ENCODE results near the gene RBM18.

Gene RBM18

GRCh38 chr9:122256206-122256605 lies 8.4 kb downstream of the RBM18 start:
- no peak for DNase-seq

DNA sequence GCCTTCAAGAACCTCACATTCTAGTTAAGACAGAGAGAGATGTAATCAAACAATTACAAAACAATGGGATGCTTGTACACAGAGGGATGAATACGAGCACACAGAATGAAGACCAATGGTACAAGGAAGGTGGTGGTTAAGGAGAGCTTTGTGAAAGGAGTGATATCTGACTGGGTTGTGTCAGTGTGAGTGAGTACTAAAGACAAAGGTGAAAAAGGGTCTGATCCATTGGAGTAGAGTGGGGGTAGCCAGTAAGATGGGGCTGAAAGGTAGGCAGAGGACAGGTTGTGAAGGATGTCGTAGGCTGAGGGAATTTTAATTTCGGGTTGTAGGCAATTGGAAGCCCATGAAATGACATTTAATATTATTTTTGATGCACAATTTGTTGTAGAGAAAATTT lies 9.9 kb downstream of the RBM18 start:
- DNase-seq, result no peak

DNA sequence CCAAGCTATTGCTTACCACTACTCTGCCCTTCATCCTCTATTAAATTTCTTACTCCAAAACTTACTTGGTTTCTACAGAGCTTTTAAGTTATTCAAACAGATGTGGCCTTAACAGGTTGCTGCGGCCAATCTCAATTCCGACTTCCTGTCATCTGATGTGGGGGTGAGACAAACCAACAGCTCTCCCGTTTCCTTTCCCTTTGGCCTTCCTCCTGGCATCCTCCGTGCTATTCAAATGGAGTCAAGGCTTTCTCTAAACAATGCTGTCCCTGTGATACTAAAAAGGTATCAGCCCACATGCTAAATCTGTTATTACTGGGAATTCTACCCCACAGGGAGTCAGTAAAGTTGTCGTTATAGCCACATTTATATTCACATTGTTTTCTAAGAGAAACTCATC lies 11.8 kb downstream of the RBM18 start:
- no peak for DNase-seq

GRCh38 chr9:122251351-122251750 lies 13.3 kb downstream of the RBM18 start:
- no peak for DNase-seq

GRCh38 chr9:122248448-122248865 lies 16.2 kb downstream of the RBM18 start:
- no peak for DNase-seq

- DNase-seq, result no peak
Measured at GRCh38 chr9:122246666-122247065, 18.0 kb downstream of the RBM18 start.

DNA sequence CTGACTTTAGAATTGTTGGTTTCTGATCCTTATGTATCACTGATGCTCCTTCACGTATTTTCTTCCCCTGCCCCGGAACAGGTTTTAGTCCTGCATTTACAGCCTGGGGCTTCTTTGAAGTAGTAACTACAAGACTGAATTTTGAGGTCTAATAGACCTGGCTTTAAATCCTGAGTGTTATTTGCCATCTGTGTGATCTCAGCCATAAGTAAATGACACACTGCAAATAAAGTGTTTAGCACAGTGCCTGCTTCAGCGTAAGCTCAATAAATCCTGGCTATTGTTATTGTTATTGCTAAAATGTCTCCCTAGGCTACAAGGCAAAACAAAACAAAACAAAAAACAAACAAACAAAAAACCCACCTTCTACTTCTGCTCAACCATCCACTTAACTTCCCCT lies 20.3 kb downstream of the RBM18 start:
- no peak for DNase-seq

DNA sequence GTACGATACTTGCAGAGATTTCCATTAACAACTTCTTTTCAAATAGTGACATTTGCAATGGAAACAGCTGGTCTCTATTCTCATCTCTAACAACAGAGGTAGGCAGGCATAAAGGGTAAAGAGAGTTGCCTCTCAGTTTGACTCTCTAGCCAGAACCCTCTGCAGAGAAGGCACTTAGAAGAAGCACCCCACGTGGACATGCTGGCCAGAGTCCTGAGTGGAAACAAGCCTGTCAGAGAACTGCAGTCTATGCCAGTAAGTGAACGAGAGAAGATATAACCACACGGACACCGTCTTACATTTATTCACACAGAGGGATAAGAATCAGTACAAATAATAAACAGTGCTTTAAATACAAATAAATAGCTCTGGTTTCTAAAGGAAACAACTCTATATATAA lies 24.9 kb downstream of the RBM18 start:
- no peak for DNase-seq

- no peak for DNase-seq
Measured at GRCh38 chr9:122236681-122237080, 28.0 kb downstream of the RBM18 start.

- DNase-seq, result no peak
Measured at GRCh38 chr9:122234022-122234748, 30.5 kb downstream of the RBM18 start.

- DNase-seq, result no peak
Measured at GRCh38 chr9:122232796-122233306, 31.8 kb downstream of the RBM18 start.

DNA sequence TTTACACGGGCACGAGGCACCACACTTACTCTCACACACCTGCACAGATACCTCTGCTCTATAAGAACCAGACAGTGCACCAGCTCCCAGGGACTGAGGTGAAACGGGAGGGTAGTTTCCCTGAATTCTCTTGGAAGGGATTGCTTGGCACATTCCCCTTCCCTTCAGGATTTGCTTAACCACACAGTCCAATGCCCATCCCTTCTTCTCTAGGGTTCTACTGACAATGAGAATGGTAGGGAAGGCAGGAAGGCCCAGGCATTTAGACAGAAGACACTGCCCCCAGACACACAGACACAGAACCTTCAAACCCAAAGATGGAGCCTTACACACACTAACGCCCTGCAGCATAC lies 35.2 kb downstream of the RBM18 start:
- DNase-seq, result no peak

DNA sequence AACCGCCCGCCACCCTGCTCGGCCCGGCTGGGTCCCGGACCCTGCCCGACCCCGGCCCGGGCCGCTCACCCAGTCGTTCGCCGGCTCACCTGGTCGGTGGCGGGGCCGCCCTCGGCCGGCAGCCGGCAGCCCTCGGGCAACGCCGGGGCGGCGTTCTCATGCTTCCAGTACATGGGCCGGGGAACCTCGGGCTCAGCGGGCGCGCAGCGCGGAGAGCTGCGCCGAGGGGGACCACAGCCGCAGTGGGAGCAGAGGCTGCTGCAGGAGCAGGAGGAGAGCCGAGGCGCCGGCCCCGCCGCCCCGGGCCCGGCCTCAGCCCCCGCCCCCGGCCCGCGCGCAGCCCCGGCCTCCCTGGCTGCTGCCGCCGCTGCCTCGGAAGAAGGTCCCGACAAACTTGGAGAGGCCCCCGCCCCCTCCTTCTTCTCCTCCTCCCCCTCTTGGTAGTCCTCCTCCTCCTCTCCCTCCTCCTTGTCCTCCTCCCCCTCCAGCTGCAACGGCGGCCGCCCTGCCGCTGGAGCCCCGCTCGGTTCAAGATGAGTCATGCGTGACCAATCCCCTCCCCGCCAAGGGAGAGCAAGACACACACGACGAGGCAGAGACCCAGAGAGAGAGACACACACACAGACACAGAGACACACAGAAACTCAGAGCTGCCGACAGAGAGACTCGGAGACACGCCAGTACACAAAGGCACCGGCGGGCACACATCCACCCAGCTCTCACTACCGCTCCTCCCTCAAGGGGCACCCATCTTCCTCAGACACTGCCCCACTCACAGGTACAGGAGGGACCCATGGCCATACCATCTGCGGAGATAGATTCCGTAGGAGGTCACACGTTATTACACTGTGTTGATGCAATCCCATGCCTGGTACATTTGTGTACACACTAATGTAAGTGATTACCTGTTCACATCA lies 35.8 kb downstream of the RBM18 start, which contains the start of gene LHX6:
Gene LHX6 (minus strand): TSS at position 390 of the 917 bp plus-strand sequence. CDS start 217 bp downstream, at position 173.
- DNase-seq, result no peak

DNA sequence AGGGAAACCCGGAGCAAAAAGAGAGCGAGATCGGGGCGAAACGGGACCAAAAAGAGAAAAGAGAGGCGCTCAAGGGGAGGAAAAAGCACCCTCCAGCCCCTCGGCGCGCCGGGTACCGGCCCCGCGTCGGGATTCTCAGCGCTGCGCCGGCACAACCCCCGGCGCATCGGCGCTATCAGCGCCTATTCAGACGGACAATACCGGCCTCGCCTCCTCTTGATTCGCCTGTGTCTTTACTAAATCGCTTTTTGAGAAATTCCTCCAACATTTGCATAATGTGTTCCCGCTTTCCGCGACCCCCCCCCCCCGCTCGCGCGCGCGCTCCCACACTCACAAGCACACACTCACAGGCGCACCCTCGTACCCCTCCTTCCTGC lies 36.5 kb downstream of the RBM18 start:
- no peak for DNase-seq

- DNase-seq, result no peak
Measured at GRCh38 chr9:122227575-122227900, 37.1 kb downstream of the RBM18 start.

DNA sequence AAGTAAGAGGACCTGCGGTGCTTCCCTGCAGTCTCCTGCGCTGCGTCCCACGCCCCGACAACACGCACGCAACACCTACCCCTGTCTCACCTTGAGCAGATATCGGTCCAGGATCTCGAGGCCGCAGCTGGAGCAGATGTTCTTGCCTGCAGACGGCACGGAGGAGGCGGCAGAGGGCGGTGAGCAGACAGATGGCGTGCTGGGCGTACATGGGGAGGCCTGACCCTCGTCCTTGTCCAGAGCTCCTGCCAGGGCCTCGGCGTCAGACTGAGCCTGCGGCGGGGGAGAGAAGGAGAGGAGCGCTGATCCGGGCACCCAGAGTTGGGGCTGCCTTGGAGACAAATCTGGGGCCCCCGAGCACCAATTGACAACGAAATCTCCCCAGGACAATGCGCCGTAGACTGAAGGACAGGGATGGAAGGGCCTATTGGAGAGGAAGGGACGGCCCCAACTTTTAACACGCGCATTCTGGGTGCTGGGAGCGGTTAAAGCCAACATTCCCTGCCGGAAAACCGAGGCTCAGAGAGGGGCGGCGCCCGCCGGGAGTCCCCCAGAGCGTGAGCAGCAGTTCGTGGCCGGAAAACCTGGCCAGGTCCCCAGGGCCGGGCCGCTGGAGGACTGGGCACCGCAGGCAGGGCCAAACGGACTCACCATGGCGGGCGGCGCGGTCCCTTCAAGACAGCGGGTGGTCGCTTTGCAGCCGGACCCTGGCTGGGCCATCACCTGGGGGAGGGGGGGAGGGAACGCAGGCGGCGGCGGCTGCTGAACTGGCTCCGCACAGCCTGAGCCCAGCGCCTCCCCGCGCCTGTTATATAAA lies 37.7 kb downstream of the RBM18 start:
- DNase-seq, result no peak

DNA sequence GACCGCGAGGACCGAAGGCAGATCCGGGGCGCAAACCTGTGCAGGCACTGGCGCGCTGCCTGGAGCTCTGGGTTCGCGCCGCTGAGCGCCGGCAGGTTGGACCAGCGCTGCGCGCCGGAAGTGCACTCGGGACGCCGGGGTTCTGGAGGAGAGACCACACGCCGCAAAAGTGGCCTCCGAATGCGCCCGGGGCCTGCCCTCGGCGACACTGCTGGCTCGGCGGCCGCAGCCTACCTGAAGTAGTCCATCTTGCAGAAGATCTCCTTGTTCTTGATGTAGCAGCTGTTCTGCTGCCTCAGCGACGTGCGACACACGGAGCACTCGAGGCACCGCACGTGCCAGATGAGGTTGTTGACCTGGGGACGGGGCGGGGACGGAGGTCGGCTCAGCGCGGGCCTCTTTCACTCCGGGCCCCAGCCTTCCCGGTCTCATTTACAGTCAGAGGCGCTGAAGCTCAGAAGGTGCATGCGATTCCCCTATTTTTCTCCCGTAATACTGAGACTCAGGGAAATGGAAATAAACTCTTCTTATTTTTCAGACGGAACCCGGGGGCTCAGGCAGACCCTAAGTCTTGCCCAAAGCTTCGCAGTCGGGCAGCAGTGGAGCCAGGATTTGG lies 38.4 kb downstream of the RBM18 start:
- no peak for DNase-seq

DNA sequence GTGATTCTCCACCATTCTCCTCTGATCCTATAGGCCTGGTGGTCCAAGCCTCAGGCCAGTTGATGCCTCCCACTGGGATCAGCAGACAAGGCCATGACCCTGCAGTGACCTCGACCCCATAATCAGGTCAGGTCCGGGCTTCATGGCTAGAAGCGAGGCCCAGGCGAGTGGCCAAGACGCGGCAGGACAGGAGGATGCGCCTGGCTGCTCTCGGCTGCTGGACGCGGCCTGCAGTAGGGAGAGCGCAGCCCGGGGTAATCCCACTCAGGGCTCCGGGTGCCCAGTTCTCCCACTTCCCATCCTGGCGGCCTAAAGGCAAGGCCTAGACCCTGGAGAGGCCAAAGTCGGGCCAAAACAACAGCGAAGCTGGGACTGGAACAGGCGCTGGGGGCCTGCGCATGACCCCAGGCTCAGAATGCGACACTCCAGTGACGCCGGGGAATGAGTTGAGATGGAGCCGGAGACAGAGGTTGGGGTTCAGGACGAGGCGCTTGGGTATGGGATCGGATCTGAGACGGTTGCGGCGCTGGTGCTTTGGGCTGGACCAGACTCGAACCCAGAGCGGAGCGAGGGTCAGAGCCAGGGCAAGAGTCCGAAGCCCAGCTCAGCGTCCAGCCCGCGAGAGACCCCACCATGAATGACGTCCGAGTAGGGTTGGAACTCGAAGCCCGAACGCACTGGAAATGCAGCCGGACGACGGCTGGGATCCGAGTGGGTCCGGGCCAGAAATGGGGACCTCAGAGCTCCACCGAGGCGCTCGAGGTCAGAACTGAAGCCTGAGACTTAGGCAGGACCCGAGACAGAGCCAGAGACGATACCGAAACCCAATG lies 39.1 kb downstream of the RBM18 start:
- DNase-seq, result no peak

GRCh38 chr9:122223435-122223834 lies 41.2 kb downstream of the RBM18 start:
- DNase-seq, result no peak

DNA sequence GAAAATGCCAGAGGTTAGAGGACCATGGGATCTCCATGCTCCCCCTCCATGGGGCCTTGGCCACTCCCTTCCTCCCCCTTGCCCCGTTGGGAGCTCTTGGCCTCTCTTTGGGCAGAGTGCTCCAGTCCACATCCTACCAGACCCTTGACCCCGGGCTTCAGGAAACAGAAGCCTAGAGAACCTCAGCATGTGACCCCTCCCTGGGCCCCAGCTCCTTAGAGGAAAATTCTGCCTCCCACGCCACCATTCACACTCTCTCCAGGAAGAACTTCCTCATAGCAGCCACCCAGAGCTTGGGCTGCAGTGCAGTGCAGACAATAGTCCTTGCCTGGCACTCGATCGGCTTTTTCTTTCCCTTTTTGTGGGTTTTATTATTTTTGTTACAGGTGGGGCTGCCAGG lies 41.8 kb downstream of the RBM18 start:
- no peak for DNase-seq

DNA sequence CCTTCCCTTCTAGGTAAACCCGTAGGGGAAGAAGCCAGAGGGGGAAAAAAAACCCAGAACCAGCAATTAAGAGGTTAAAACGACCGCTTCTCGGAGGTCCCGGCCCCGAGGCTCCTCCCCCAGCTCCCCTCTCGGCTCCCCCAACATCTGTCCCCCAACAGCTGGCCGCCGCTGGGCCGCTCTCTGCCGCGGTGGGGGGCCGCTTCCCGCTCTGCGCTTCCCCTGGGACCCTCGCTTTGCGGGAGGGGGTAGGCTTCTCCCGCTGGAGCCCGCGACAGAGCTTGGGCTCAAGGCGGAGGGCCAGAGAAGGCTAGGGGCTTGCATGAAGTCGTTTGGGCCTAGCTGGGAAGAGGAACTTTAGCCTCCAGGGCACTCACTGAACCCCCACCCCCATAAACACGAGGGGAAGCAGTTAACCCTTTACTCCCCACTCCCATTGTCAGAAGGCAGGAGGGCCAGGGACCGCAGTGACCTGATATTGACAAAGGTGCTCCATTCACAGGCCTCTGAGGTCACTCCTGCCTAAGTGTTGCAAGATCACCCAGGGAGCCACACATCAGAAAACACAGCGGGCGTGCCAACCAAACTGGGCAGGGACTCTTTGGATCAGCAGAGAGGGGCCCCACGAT lies 43.3 kb downstream of the RBM18 start:
- DNase-seq, result no peak
